MM.1S (cell line): Measurements from ENCODE around the gene FXR2.

Experiments
- CTCF ChIP-seq: fragments of 300-600 bp; sonication (generic); IDR thresholded peaks from 2 replicates; pipeline ENCODE4 v1.5.1; 2016; ENCODE audit warnings: antibody characterized with exemption, low read length, mixed read lengths
- EZH2 ChIP-seq: fragments of 300-600 bp; sonication (generic); optimal IDR thresholded peaks from 2 replicates; pipeline ENCODE3; 2017; ENCODE audit warnings: low read depth, mild to moderate bottlenecking, antibody characterized with exemption, low read length, mixed read lengths
- EZH2phosphoT487 ChIP-seq: fragments of 300-600 bp; sonication (generic); IDR thresholded peaks from 2 replicates; pipeline ENCODE4 v1.6.1; 2018; ENCODE audit warnings: antibody characterized with exemption, low read length

- no peak for TF ChIP-seq EZH2
- TF ChIP-seq CTCF = no peak
- no peak for TF ChIP-seq EZH2phosphoT487
These were observed 34.7 kb downstream of the FXR2 start for GRCh38 chr17:7579834-7580603.
